Thymus (tissue), 11 donors: ENCODE results near the gene MTIF3. TPM values are rescaled to one million over a fixed set of nuclear protein-coding genes. Genes with fewer than 3 reads are reported as not detected.

Experiments
- DNase-seq, 9 donors: peaks; one replicate each; pipeline ENCODE4 v3.0.0-alpha.2; 2013; ENCODE audit warnings: low spot score in 9 of 9, low read depth in 6 of 9, missing footprints in 1 of 9
- H3K27ac ChIP-seq, 2 donors: one replicate each; pipeline ENCODE4 v1.5.1; 2013; ENCODE audit warnings: control low read depth in 1 of 2, low read depth in 1 of 2, low read length in 1 of 2, mild to moderate bottlenecking in 1 of 2, moderate library complexity in 1 of 2
- H3K27me3 ChIP-seq, 2 donors: one replicate each; pipeline ENCODE4 v1.5.1; 2013; ENCODE audit warnings: low read length in 1 of 2; ENCODE audit not compliant: control insufficient read depth in 2 of 2, insufficient read depth in 1 of 2
- H3K36me3 ChIP-seq, 2 donors: one replicate each; pipeline ENCODE4 v1.5.1; 2013; ENCODE audit warnings: low read length in 1 of 2, mild to moderate bottlenecking in 1 of 2, moderate library complexity in 1 of 2; ENCODE audit not compliant: control insufficient read depth in 2 of 2, insufficient read depth in 2 of 2
- H3K4me1 ChIP-seq, 2 donors: one replicate each; pipeline ENCODE4 v1.5.1; 2013; ENCODE audit warnings: low read length in 2 of 2; ENCODE audit not compliant: control insufficient read depth in 2 of 2, insufficient read depth in 2 of 2
- H3K4me3 ChIP-seq, 2 donors: one replicate each; pipeline ENCODE4 v1.5.1; 2013; ENCODE audit warnings: low read length in 2 of 2, control low read depth in 1 of 2, mild to moderate bottlenecking in 1 of 2
- H3K9me3 ChIP-seq, 2 donors: one replicate each; pipeline ENCODE4 v1.5.1; 2013; ENCODE audit warnings: low read length in 1 of 2, mild to moderate bottlenecking in 1 of 2; ENCODE audit not compliant: control insufficient read depth in 2 of 2, insufficient read depth in 1 of 2
- WGBS: extraction: QIAGEN DNeasy Blood & Tissue Kit; methylation state at CpG from one replicate; pipeline ENCODE4 v1.1.7; 2013; 5-methylcytosine and 5-hydroxymethylcytosine counted together
- polyA plus RNA-seq: library from polyadenylated mRNA; stranded (reverse); fragments of 200-250 nt; gene quantifications from one replicate; pipeline ENCODE4 v1.2.3, GENCODE V29; 2013
- total RNA-seq: library from RNA; stranded (reverse); fragments of 120-200 nt; gene quantifications from one replicate; pipeline ENCODE4 v1.2.4, GENCODE V29; 2013
- donor health status: healthy.

Gene MTIF3
- total and polyA plus RNA-seq, 2 donors, result 71.9 to 134 TPM

DNA sequence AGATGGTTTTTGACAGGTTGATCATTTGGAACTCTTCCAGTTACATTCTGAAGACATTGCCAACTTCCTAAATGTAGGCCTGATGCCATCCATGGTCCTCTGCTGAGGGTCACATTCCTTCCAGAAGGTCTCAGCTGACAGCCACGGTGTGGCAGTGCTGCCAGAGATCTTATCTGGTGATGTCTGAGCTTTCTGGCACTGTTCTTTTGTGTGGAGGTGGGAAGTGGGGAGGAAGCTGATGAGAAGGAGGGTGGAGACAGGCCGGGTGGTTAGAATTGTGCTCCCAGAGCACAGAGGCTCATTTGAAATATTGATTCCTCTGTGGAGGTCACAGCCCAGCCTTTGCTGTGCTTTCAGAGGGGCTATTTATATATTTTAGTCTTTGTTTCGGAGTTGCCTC lies 16.1 kb upstream of the MTIF3 start:
- H3K4me1 ChIP-seq, result peaks cover 2 to 11% of the 10 kb centered on the region in 2 donors
- peaks cover 0 to 9% of the 10 kb centered on the region in 2 donors for H3K9me3 ChIP-seq
- H3K27ac ChIP-seq, result no peak overlapping the region
- H3K27me3 ChIP-seq, result no peaks in the 10 kb centered on the region
- H3K4me3 ChIP-seq, result no peak overlapping the region
- DNase-seq, result no peak
- no peaks in the 10 kb centered on the region for H3K36me3 ChIP-seq
- WGBS, result 33% methylated on average over 3 of the region's 3 CpGs

DNA sequence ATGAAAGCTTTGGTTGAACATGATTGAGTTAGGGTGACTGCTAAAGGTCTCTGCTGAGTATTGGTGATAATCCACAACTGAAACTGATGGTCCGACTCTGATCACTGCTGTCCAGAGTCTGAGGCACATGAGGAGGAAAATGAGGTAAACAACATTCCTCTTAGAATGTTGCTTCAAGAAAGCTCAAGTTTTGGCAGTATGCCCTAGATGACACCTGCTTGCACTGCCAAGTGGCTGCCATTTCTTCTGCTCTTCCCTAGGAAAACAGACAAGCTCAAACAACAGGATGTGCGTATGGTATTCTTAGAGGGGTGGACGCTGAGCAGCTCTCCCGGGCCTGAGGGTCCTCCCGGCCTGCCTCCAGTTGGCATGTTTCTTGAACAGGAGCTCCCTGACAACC lies 15.2 kb upstream of the MTIF3 start:
- WGBS, result 89% methylated on average over 5 of the region's 5 CpGs
- peaks cover 2 to 11% of the 10 kb centered on the region in 2 donors for H3K4me1 ChIP-seq
- H3K4me3 ChIP-seq, result no peak overlapping the region
- H3K27ac ChIP-seq, result no peak overlapping the region
- no peaks in the 10 kb centered on the region for H3K27me3 ChIP-seq
- no peak for DNase-seq
- peaks cover 0 to 9% of the 10 kb centered on the region in 2 donors for H3K9me3 ChIP-seq
- no peaks in the 10 kb centered on the region for H3K36me3 ChIP-seq

DNA sequence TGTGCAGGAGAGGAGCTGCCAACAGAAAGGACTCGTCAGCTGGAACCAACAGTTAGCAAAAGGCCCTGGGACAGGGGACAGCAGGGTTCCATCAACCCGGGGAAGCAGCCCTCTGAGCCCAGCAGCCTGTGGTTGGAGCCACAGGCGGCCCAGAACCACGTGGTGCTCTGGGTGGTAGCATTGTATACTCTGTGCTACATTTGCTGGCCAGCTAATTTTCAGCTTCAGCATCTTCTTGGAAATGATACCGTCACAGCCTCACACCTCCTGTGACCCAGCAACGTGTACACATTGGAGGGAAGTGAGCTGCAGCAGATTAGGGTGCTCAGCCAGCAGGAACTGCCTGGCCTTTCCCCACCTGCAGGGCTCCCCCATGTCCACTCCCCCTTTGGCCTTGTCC lies 13.1 kb upstream of the MTIF3 start:
- Histone ChIP-seq H3K4me1 (peaks cover 2 to 11% of the 10 kb centered on the region in 2 donors), H3K36me3 (no peaks in the 10 kb centered on the region), H3K4me3 (no peak overlapping the region), H3K27ac (no peak overlapping the region), H3K27me3 (no peaks in the 10 kb centered on the region), H3K9me3 (peaks cover 0 to 3% of the 10 kb centered on the region in 2 donors)
- 75% methylated on average over 6 of the region's 6 CpGs for WGBS
- DNase-seq, result no peak

DNA sequence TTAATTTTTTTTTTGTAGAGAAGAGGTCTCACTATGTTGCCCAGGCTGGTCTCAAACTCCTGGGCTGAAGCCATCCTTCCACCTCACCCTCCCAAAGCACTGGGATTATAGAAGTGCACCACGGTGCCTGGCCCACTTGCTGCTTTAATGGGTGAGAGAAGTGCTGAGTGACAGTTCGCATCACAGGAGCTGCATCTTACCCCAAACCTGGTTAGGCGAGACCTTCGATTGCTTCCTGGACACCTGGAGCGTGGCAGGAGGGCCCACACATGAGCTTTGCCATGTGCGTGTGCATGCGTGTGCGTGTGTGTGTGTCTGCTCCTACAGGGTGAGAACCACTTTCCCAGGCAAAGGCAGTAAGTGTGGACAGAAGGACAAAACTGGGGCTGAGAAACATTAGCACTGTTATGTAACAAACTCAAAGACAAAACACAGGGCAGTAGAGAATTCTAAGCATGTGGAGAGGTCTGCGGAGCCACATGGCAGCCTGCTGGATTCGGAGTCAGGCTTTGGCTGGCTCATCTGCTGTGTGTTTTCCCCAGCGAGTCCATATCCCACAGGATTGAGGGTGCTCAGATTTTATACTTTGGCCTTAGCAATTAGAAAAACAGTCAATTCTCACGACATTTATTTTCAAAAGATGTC lies 11.7 kb upstream of the MTIF3 start:
- 84% methylated on average over 12 of the region's 12 CpGs for WGBS
- no peaks in the 10 kb centered on the region for H3K27me3 ChIP-seq
- no peak overlapping the region for H3K27ac ChIP-seq
- peaks cover 2 to 11% of the 10 kb centered on the region in 2 donors for H3K4me1 ChIP-seq
- no peak overlapping the region for H3K4me3 ChIP-seq
- no peak for DNase-seq
- no peaks in the 10 kb centered on the region for H3K9me3 ChIP-seq
- no peaks in the 10 kb centered on the region for H3K36me3 ChIP-seq

DNA sequence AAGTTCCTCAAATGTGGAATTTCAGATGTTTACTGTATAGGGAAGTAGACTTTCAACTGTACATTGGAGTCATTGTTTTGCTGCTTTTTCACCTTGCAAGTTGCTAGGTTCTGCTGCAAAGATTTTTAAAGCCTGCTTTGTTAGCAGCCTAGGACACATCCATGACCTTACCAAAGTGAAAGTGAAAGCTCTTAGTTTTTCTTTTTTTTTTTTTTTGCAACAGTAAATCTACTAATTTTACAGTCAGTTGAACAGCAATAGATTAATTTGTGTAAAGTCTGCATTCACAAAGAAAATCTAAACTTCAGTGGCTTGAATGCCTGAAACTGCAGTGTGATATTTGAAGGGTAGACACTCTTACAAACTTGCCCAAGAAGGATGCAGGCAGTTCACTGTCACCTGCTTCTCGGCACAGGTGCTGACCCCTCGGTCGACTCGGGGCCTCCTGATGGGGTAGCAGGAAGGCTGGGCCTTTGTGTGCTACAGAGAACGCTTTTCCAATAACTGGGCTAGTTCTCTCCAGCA lies 5.0 kb upstream of the MTIF3 start:
- Histone ChIP-seq H3K27me3 (no peaks in the 10 kb centered on the region), H3K9me3 (no peaks in the 10 kb centered on the region), H3K36me3 (no peaks in the 10 kb centered on the region), H3K4me3 (peak overlapping the region; percentile 40 to 41), H3K27ac (peak overlapping the region; percentile 88 to 95), H3K4me1 (peaks cover 11 to 19% of the 10 kb centered on the region in 2 donors)
- peak in 4 of 9 donors; percentile 56 to 83 (median 59) for DNase-seq
- WGBS, result under 1% methylated on average over 5 of the region's 5 CpGs

DNA sequence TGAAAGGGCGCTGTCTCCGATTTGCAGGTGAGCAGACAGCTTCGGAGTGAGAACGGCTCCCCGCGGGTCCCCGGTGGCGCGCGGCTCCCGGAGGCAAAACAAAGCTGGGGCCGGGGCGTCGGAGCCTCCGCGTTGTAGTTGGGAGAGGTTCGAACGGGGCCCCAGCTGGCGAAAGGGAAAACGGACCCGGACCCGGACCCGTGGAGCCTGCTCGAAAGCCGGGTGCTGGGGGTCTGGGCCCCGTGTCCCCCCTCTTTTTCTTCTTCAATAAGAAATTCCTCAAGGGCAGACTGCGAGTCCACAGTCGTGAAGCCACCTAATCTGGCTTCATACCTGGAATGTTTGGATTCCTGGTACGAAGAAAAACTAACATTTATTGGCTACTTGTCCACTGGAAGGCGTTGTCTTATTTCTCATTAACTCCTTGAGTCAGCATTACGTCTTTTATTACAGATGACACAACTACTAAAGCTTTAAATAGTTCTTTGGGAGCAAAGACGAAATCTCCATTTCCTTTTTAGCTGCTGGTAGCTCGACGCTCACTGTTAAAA lies 632 bp upstream of the MTIF3 start:
- Histone ChIP-seq H3K4me3 (peak overlapping the region; percentile 92 to 96), H3K9me3 (no peaks in the 10 kb centered on the region), H3K4me1 (peaks cover 27 to 48% of the 10 kb centered on the region in 2 donors), H3K27me3 (no peaks in the 10 kb centered on the region), H3K36me3 (no peaks in the 10 kb centered on the region), H3K27ac (peak overlapping the region; percentile 100)
- DNase-seq, result peak in 1 of 9 donors; percentile 62
- under 1% methylated on average over 34 of the region's 34 CpGs for WGBS

DNA sequence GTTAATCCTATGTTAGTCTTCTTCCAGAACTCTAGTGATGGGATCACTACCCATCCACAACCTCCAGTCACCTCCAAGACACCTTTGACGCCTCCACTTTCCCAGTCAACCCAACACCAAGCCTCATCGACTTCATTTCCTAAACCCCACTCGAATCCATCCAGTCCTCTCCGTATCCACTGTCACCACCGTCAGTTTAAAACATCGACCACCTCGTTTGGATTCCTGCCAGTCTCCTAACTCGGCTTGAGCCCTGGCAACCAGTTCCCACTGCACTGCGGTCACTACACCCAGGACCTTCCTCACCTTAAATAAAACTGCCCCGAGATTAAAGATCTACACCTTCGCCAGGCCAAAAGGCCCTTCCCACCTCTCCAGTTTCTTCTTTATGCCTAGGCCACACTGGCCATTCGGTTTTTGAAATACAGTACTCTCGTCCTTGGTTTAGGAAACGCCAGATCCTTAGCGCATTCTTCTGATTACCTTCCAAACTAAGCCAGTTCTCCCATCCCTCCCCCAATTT lies 1.2 kb downstream of the MTIF3 start:
- H3K36me3 ChIP-seq, result no peaks in the 10 kb centered on the region
- 74% methylated on average over 15 of the region's 15 CpGs for WGBS
- H3K4me3 ChIP-seq, result peak overlapping the region; percentile 92 to 96
- peaks cover 31 to 48% of the 10 kb centered on the region in 2 donors for H3K4me1 ChIP-seq
- H3K27me3 ChIP-seq, result no peaks in the 10 kb centered on the region
- H3K27ac ChIP-seq, result peak overlapping the region; percentile 100
- no peaks in the 10 kb centered on the region for H3K9me3 ChIP-seq
- no peak for DNase-seq

DNA sequence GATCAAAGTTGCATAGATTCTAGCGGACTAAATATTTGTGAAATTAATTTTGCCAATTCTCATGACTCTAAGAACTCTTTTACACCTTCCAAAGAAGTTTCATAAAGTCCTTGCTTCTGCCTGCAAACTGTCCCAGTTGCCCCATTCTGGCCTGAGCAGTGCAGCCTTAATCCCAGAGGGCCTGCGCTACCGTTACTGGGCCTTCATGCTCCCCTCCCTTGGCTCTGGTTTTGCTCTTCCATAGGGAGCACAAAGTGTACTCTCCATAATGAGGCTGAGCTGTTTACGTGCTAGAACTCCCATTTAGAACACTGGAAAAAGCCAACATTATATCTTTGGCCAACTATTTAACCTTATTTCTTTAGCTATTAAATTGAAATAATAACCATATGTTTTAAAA lies 2.1 kb downstream of the MTIF3 start:
- 96% methylated on average over 4 of the region's 4 CpGs for WGBS
- H3K4me1 ChIP-seq, result peaks cover 31 to 48% of the 10 kb centered on the region in 2 donors
- H3K27ac ChIP-seq, result peak overlapping the region; percentile 64 to 100
- no peak overlapping the region for H3K4me3 ChIP-seq
- H3K36me3 ChIP-seq, result no peaks in the 10 kb centered on the region
- no peaks in the 10 kb centered on the region for H3K9me3 ChIP-seq
- H3K27me3 ChIP-seq, result no peaks in the 10 kb centered on the region
- DNase-seq, result no peak

DNA sequence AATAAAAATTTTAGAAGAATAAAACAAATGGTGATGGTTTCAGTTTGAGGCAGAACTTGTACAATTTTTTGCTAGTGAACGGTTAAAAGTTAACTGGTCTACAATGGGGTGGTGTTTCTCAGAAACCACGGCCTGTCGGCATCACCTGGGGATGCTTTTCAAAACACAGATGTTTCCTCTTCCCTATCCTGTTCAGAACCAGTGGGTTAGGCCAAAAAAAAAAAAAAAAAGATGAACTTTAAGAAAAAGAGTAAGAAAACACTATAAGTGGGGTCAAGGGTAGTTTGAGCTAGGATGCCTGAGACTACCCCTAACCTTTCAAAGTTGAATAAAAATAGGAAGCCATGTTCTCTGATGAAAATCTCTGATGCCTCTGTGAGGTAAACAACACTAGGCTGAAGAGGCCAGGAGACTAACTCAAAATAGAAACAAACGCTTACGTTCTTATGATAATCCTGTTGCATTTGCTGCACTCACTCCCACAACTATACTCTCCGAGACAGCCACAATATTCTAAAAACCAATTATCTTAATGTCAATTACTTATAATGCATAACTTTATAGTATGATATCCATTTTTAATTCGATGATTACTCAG lies 3.3 kb downstream of the MTIF3 start:
- H3K4me3 ChIP-seq, result peak overlapping the region; percentile 2 to 38
- peak in 7 of 9 donors; percentile 36 to 85 (median 67) for DNase-seq
- no peaks in the 10 kb centered on the region for H3K9me3 ChIP-seq
- H3K27me3 ChIP-seq, result no peaks in the 10 kb centered on the region
- peaks cover 0 to 5% of the 10 kb centered on the region in 2 donors for H3K36me3 ChIP-seq
- H3K4me1 ChIP-seq, result peaks cover 35 to 59% of the 10 kb centered on the region in 2 donors
- peak overlapping the region; percentile 88 to 100 for H3K27ac ChIP-seq
- WGBS, result 12% methylated on average over 7 of the region's 7 CpGs
